Cardiac muscle cell (in vitro differentiated cells and primary cell): ENCODE data around the gene CRYBG1. TPM values are rescaled to one million over a fixed set of nuclear protein-coding genes. Genes with fewer than 3 reads are reported as not detected.
"Not testable (repeated sequence)": the region's sequence is repeated elsewhere in the genome, so short reads cannot be mapped to it uniquely, and the experiment has no call there.

ENCODE experiments used
- DNase-seq, 2 donors: peaks; one replicate each; pipeline versions ENCODE4 v3.0.0 to v3.0.0-alpha.2; 2010 to 2017; ENCODE audit warnings: low read depth in 1 of 2, low spot score in 1 of 2
- H3K27ac ChIP-seq: fragments of 200-600 bp; sonication (generic); 2 replicates; pipeline ENCODE4 v1.5.1; 2016
- H3K27me3 ChIP-seq: fragments of 200-600 bp; sonication (generic); 2 replicates; pipeline ENCODE4 v1.6.0; 2016; ENCODE audit warnings: control low read depth
- H3K36me3 ChIP-seq: fragments of 200-600 bp; sonication (generic); 2 replicates; pipeline ENCODE4 v1.5.1; 2016; ENCODE audit warnings: control low read depth
- H3K4me1 ChIP-seq: fragments of 200-600 bp; sonication (generic); 2 replicates; pipeline ENCODE4 v1.8.1; 2017; ENCODE audit warnings: low read depth, mild to moderate bottlenecking, mixed run types
- H3K4me3 ChIP-seq: fragments of 200-600 bp; sonication (generic); 2 replicates; pipeline ENCODE4 v1.5.1; 2016; ENCODE audit warnings: mild to moderate bottlenecking
- H3K9me3 ChIP-seq: fragments of 200-600 bp; sonication (generic); 2 replicates; pipeline ENCODE4 v1.5.1; 2017; ENCODE audit warnings: low read depth, mild to moderate bottlenecking, control low read depth
- polyA plus RNA-seq: library from polyadenylated mRNA; unstranded; fragments of >200 nt; fragmentation: Nextera tagmentation; extraction: Ambion mirVana; gene quantifications from 2 replicates; pipeline ENCODE4 v1.2.1, GENCODE V29; 2016
- total RNA-seq: library from RNA; depleted of rRNA; stranded (reverse); fragments of >200 nt; gene quantifications from 2 replicates; pipeline ENCODE4 v1.2.3, GENCODE V29; 2016
- TF ChIP-seq, protein P1 (sequence below): IDR thresholded peaks from 2 replicates; pipeline ENCODE4 v1.5.1; 2012; ENCODE audit warnings: low read depth, mild to moderate bottlenecking, low read length

CRYBG1 gene
- total and polyA plus RNA-seq, 2 experiments from 2014 or later, result 0.22 TPM; not detected in 1

DNA sequence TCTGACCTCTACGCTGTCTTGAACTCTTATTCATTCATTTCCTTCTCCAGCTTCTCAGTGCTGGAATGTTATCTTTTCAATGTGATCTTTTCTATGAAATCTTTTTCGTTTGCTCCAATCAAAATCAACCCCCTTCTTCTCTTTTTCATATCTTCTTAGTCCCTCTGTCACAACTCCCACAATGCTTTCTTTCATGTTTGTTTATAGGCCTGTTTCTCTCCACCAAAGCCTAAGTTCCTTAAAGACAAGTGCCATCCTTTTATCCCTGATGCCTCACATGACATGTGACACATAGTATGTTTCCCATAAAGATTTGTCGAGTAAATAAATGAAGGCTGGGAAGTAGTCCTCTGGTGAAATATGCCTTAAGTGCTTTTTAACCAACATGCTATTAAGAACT lies 38.1 kb downstream of the CRYBG1 start:
- no peaks in the 10 kb centered on the region for H3K27me3 ChIP-seq
- no peak overlapping the region for H3K4me3 ChIP-seq
- no peaks in the 10 kb centered on the region for H3K4me1 ChIP-seq
- no peak overlapping the region for H3K27ac ChIP-seq
- no peaks in the 10 kb centered on the region for H3K36me3 ChIP-seq
- H3K9me3 ChIP-seq, result no peaks in the 10 kb centered on the region
- DNase-seq, result no peak
- TF ChIP-seq, protein P1, sequence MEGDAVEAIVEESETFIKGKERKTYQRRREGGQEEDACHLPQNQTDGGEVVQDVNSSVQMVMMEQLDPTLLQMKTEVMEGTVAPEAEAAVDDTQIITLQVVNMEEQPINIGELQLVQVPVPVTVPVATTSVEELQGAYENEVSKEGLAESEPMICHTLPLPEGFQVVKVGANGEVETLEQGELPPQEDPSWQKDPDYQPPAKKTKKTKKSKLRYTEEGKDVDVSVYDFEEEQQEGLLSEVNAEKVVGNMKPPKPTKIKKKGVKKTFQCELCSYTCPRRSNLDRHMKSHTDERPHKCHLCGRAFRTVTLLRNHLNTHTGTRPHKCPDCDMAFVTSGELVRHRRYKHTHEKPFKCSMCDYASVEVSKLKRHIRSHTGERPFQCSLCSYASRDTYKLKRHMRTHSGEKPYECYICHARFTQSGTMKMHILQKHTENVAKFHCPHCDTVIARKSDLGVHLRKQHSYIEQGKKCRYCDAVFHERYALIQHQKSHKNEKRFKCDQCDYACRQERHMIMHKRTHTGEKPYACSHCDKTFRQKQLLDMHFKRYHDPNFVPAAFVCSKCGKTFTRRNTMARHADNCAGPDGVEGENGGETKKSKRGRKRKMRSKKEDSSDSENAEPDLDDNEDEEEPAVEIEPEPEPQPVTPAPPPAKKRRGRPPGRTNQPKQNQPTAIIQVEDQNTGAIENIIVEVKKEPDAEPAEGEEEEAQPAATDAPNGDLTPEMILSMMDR, result no peak

DNA sequence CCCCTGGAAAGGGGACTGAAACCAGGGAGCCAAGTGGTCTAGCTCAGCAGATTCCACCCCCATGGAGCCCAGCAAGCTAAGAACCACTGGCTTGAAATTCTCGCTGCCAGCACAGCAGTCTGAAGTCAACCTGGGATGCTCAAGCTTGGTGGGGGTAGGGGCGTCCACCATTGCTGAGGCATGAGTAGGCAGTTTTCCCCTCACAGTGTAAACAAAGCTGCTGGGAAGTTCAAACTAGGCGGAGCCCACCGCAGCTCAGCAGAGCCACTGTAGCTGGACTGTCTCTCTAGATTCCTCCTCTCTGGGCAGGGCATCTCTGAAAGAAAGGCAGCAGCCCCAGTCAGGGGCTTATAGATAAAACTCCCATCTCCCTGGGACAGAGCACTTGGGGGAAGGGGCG lies 44.5 kb downstream of the CRYBG1 start:
- DNase-seq, H3K27ac ChIP-seq, H3K27me3 ChIP-seq: not testable (repeated sequence)

DNA sequence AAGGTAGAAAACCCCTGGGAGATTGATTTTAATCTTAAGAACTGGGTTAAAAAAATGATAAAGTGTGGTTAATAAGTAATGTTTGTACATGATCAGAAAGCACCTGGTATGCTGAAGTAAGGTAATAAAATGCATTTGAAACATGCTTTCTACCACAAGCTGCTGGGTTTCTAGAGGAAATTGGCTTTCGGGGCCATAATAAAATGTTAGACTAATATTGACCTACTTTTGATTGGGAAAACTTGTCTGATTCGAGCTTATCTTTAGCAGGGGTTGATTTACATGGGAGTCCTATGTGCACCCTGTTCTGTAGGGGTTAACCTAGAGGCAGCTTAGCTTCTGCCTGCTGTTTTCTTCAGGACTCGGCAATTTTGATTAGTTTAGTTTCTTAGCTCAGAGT lies 50.5 kb downstream of the CRYBG1 start:
- no peak for DNase-seq
- no peak overlapping the region for H3K4me3 ChIP-seq
- H3K9me3 ChIP-seq, result no peaks in the 10 kb centered on the region
- H3K27ac ChIP-seq, result no peak overlapping the region
- H3K27me3 ChIP-seq, result no peaks in the 10 kb centered on the region
- no peaks in the 10 kb centered on the region for H3K36me3 ChIP-seq
- TF ChIP-seq, protein P1, result no peak
- no peaks in the 10 kb centered on the region for H3K4me1 ChIP-seq

More for the DNA sequence above, 44.5 kb downstream of the CRYBG1 start:
- H3K9me3 ChIP-seq, H3K4me1 ChIP-seq, H3K4me3 ChIP-seq, H3K36me3 ChIP-seq: not testable (repeated sequence)

DNA sequence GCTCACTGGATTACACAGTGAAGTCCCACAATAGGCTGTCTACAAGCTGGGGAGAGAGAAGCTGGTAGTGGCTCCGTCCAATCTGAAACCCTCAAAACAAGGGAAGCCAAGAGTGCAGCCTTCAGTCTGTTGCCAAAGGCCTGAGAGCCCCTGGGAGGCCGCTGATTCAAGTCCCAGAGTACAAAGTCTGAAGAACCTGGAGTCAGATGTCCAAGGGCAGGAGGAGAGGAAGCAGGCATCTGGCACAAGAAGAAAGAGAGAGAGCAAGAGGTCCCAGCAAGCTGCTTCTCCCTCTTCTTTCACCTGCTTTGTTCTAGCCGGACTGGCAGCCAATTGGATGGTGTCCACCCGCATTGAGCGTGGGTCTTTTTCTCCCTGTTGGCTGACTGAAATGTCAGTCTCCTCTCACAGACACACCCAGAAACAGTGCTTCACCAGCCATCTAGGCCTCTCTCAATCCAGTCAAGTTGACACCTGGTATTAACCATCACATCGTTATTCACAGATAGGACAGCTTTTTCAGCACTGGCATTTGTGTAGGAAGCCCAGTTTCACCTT lies 51.2 kb downstream of the CRYBG1 start:
- no peak overlapping the region for H3K27ac ChIP-seq
- H3K9me3 ChIP-seq, result no peaks in the 10 kb centered on the region
- no peak overlapping the region for H3K4me3 ChIP-seq
- no peaks in the 10 kb centered on the region for H3K27me3 ChIP-seq
- H3K4me1 ChIP-seq, result no peaks in the 10 kb centered on the region
- H3K36me3 ChIP-seq, result no peaks in the 10 kb centered on the region
- no peak for DNase-seq
- TF ChIP-seq, protein P1, result no peak

DNA sequence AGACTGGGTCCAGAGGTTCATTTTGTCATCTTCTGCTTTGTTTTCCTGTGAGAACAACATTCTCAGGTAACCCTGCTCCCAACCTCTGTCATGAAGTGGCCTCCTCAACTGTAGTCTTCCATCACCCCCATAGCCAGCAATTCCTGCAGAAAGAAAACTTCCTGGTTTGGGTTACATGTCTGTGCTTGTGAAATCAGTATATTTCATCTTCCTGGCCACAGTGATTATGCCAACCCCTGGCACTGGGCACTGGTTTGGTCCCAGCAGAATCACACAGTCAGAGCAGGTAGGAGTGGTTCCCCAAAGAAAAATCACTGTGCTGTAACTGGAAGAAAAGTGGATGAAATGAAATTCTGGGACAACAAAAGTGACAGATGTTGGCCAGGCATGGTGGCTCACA lies 52.5 kb downstream of the CRYBG1 start:
- H3K27me3 ChIP-seq, result no peaks in the 10 kb centered on the region
- TF ChIP-seq, protein P1, result no peak
- H3K27ac ChIP-seq, result no peak overlapping the region
- no peaks in the 10 kb centered on the region for H3K36me3 ChIP-seq
- DNase-seq, result no peak
- H3K4me1 ChIP-seq, result no peaks in the 10 kb centered on the region
- no peaks in the 10 kb centered on the region for H3K9me3 ChIP-seq
- no peak overlapping the region for H3K4me3 ChIP-seq

DNA sequence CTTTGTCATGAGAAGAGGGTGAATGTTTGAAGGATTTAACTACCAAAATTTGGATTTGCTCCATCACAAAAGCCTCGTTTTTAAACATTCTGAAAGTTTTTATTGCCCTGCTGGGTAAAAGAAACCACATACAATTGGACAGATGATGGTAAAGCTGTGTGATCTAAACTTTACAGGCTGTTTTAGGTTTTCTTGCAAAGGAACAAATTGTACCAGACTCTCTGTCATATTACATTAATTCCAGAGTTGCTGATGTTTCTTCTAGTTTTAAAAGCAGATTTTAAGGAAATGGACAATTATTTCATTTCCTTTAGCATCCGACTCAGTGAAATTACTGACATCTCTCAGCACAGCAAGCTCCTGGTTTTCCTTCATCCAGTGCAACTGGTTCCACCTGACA lies 53.2 kb downstream of the CRYBG1 start:
- Histone ChIP-seq H3K4me3 (no peak overlapping the region), H3K27ac (no peak overlapping the region), H3K27me3 (no peaks in the 10 kb centered on the region), H3K9me3 (no peaks in the 10 kb centered on the region), H3K36me3 (no peaks in the 10 kb centered on the region), H3K4me1 (no peaks in the 10 kb centered on the region)
- TF ChIP-seq, protein P1, result no peak
- no peak for DNase-seq
